Spleen (tissue), 13 donors: ENCODE data around the gene CHIC1. TPM values are rescaled to one million over a fixed set of nuclear protein-coding genes. Genes with fewer than 3 reads are reported as not detected.
"Not testable (repeated sequence)": the region's sequence is repeated elsewhere in the genome, so short reads cannot be mapped to it uniquely, and the experiment has no call there.

Experiments
- DNase-seq: peaks from one replicate; pipeline ENCODE4 v3.0.0-alpha.2; 2020
- H3K27ac ChIP-seq, 8 donors: fragments of 200-600 bp; sonication (generic) in 7 of 8; 1 replicate in 4 of 8; 2 replicates in 4 of 8; pipeline versions ENCODE4 v1.5.0 to v1.8.0; 2016 to 2021; ENCODE audit warnings: inconsistent platforms in 4 of 8, mild to moderate bottlenecking in 4 of 8, moderate library complexity in 1 of 8
- H3K27me3 ChIP-seq, 7 donors: fragments of 200-600 bp; sonication (generic) in 6 of 7; replicated peaks in 1 of 7; 1 replicate in 4 of 7; 2 replicates in 3 of 7; pipeline versions ENCODE4 v1.5.0 to v1.8.0; 2016 to 2021; ENCODE audit warnings: inconsistent platforms in 3 of 7, mild to moderate bottlenecking in 1 of 7
- H3K36me3 ChIP-seq, 6 donors: fragments of 200-600 bp; sonication (generic) in 5 of 6; 1 replicate in 4 of 6; 2 replicates in 2 of 6; pipeline versions ENCODE4 v1.5.0 to v1.8.0; 2016 to 2021; ENCODE audit warnings: inconsistent platforms in 2 of 6
- H3K4me1 ChIP-seq, 6 donors: fragments of 200-600 bp; sonication (generic) in 5 of 6; 1 replicate in 3 of 6; 2 replicates in 3 of 6; pipeline versions ENCODE4 v1.5.0 to v1.8.0; 2016 to 2021; ENCODE audit warnings: inconsistent platforms in 3 of 6
- H3K4me3 ChIP-seq, 8 donors: fragments of 200-600 bp; sonication (generic) in 7 of 8; 1 replicate in 4 of 8; 2 replicates in 4 of 8; pipeline versions ENCODE4 v1.5.0 to v1.8.0; 2016 to 2021; ENCODE audit warnings: inconsistent platforms in 4 of 8, mild to moderate bottlenecking in 4 of 8, moderate library complexity in 2 of 8
- H3K9me3 ChIP-seq, 8 donors: fragments of 200-600 bp; sonication (generic) in 7 of 8; 1 replicate in 4 of 8; 2 replicates in 4 of 8; pipeline versions ENCODE4 v1.5.0 to v1.8.0; 2016 to 2021; ENCODE audit warnings: inconsistent platforms in 4 of 8
- CTCF ChIP-seq, 11 experiments: fragments of 200-600 bp in 7 of 11; fragments of 450-650 bp in 4 of 11; sonication (generic) in 4 of 11; IDR thresholded peaks in 8 of 11; conservative IDR thresholded peaks in 3 of 11; 1 replicate in 7 of 11; 2 replicates in 4 of 11; pipeline versions ENCODE4 v1.4.0 to v1.8.0; 2016 to 2021; ENCODE audit warnings: antibody characterized with exemption in 11 of 11, inconsistent platforms in 4 of 11, mild to moderate bottlenecking in 1 of 11
- POLR2A ChIP-seq, 3 donors: fragments of 450-650 bp; IDR thresholded peaks; one replicate each; pipeline ENCODE4 v1.5.1; 2017; ENCODE audit warnings: antibody characterized with exemption in 3 of 3, mild to moderate bottlenecking in 1 of 3
- POLR2AphosphoS5 ChIP-seq, 3 donors: sonication (generic); formaldehyde crosslinking; IDR thresholded peaks; one replicate each; pipeline ENCODE4 v1.5.1; 2017; ENCODE audit warnings: antibody characterized with exemption in 3 of 3
- WGBS, 5 donors: extraction: QIAGEN DNeasy Blood & Tissue Kit in 3 of 5; methylation state at CpG; one replicate each; pipeline versions ENCODE4 v1.1.5 to v1.1.7; 2013 to 2018; 5-methylcytosine and 5-hydroxymethylcytosine counted together
- intact Hi-C: fragments of 100-400 bp; cut with DNase I; formaldehyde crosslinking; loops from one replicate; pipeline ENCODE4 v1.15.0; 2023; ENCODE audit warnings: low total_unique reads
- long read RNA-seq, 2 donors: transcript quantifications; one replicate each; lab custom pipeline, GENCODE V29; 2026
- polyA plus RNA-seq, 3 donors: library from polyadenylated mRNA; stranded (reverse); fragments of 200-250 nt; gene quantifications; one replicate each; pipeline ENCODE4 v1.2.1, GENCODE V29; 2013
- total RNA-seq, 7 donors: library from RNA; depleted of rRNA in 3 of 7; stranded (reverse); fragments of >200 nt in 3 of 7; fragmentation: NEBNext Ultra II Directional in 4 of 7; extraction: Animal tissue kit (Norgen Biotek cat#: 25700) in 4 of 7; gene quantifications; one replicate each; pipeline versions ENCODE4 v1.1.0 to v1.2.1, GENCODE V29; 2016 to 2021
- donor health status: healthy with polysubstance abuse.
- donor health status: DM: no; HTN: no; CAD: no; lungs with moderate emphysema.
- donor health status: DM: no; HTN: no; CAD: no.
- donor health status: Bipolar disorder and iron deficiency.
- donor health status: healthy.
- donor health status: DM: no; HTN: no; CAD: no.
- donor health status: DM: yes; HTN: yes; CAD: no.

Gene CHIC1
- total RNA-seq, result 10 to 100 TPM; 10.3 to 15.7 (median 12.6) TPM
- polyA plus RNA-seq, result 1 to 10 TPM; 2.4 to 3.5 (median 2.8) TPM
- long read RNA-seq, donor 1, result 0 reads
- long read RNA-seq, donor 2, full-length matches to known transcripts, result 1 of 1 reads
- long read RNA-seq, donor 2, partial matches to known transcripts, result 0 of 1 reads
- long read RNA-seq, donor 2, other reads (novel, unspliced or antisense), result 0 of 1 reads

DNA sequence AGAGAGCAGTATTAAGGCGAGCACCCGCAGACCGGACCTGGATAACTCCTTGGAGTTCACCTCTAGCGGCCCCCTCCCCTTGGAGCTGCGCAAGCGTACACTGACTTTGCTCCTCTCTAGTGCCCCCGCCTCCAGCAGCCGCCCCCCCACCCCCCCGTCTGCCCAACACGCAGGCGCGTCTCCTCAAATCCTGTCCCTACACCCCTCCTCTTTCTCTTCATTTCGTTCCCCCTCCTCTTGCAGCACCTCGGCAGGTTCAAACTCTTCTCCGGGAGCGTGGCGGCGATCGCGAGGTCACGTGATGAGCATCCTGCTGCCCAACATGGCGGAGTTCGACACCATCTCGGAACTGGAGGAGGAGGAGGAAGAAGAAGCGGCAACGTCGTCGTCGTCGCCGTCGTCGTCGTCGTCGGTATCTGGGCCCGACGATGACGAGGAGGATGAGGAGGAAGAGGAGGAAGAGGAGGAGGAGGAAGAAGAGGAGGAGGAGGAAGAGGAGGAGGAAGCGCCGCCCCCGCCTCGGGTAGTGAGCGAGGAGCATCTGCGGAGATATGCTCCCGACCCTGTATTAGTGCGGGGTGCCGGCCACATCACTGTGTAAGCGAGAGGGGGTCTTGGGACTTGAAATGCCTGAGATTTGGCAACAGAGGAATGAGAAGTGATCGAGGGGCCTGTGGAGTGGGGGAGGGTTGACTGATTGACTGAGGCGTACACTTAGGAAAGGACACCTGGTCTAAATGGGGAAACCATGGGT lies at the start of gene CHIC1:
Gene CHIC1 (plus strand): TSS at position 214 of the 754 bp plus-strand sequence. CDS start 88 bp downstream, at position 302.
- DNase-seq, result peak; percentile 88
- no peak for TF ChIP-seq POLR2A (IDR thresholded peaks at IDR 0.05)
- TF ChIP-seq POLR2AphosphoS5 (IDR thresholded peaks at IDR 0.05), result peak; percentile 62 to 79 (median 65)
- H3K27ac ChIP-seq, result peak within 1 kb of the TSS; percentile 64 to 89 (median 84)
- intact Hi-C loops, result no loop called here
- 0 to 35% (median 1%) methylated on average over 42 to 51 of the region's 51 CpGs for WGBS, 5 donors
- H3K36me3 ChIP-seq, result no peaks in the 10 kb centered on the region
- no peaks in the 10 kb centered on the region for H3K9me3 ChIP-seq
- H3K4me3 ChIP-seq, result peak within 1 kb of the TSS; percentile 42 to 78 (median 50)
- no peaks in the 10 kb centered on the region for H3K27me3 ChIP-seq
- H3K4me1 ChIP-seq, result peaks cover 0 to 18% (median 4%) of the 10 kb centered on the region in 6 donors

- H3K36me3 ChIP-seq, H3K27me3 ChIP-seq, intact Hi-C loops, H3K27ac ChIP-seq, DNase-seq, H3K4me1 ChIP-seq, H3K4me3 ChIP-seq: not testable (repeated sequence)
- WGBS, 5 donors, result 44 to 85% (median 59%) methylated on average over 2 of the region's 2 CpGs
- peaks cover 0 to 18% (median 2%) of the 10 kb centered on the region in 8 donors for H3K9me3 ChIP-seq
Measured at GRCh38 chrX:73522823-73523222, 40.2 kb upstream of the CHIC1 start.

- no peak overlapping the region for H3K27ac ChIP-seq
- no peaks in the 10 kb centered on the region for H3K4me1 ChIP-seq
- no peak for TF ChIP-seq CTCF (IDR thresholded peaks at IDR 0.05 in 8 of 11, conservative IDR thresholded peaks at IDR 0.05 in 3 of 11)
- TF ChIP-seq POLR2A (IDR thresholded peaks at IDR 0.05), result no peak
- TF ChIP-seq POLR2AphosphoS5 (IDR thresholded peaks at IDR 0.05), result no peak
- H3K27me3 ChIP-seq, result no peaks in the 10 kb centered on the region
- DNase-seq, result no peak
- 80 to 93% (median 83%) methylated on average over 8 of the region's 8 CpGs for WGBS, 5 donors
- H3K36me3 ChIP-seq, result no peaks in the 10 kb centered on the region
- intact Hi-C loops, result no loop called here
- H3K9me3 ChIP-seq, result peaks cover 0 to 18% (median 2%) of the 10 kb centered on the region in 8 donors
- H3K4me3 ChIP-seq, result no peak overlapping the region
Measured at GRCh38 chrX:73524906-73525305, 38.1 kb upstream of the CHIC1 start.

DNA sequence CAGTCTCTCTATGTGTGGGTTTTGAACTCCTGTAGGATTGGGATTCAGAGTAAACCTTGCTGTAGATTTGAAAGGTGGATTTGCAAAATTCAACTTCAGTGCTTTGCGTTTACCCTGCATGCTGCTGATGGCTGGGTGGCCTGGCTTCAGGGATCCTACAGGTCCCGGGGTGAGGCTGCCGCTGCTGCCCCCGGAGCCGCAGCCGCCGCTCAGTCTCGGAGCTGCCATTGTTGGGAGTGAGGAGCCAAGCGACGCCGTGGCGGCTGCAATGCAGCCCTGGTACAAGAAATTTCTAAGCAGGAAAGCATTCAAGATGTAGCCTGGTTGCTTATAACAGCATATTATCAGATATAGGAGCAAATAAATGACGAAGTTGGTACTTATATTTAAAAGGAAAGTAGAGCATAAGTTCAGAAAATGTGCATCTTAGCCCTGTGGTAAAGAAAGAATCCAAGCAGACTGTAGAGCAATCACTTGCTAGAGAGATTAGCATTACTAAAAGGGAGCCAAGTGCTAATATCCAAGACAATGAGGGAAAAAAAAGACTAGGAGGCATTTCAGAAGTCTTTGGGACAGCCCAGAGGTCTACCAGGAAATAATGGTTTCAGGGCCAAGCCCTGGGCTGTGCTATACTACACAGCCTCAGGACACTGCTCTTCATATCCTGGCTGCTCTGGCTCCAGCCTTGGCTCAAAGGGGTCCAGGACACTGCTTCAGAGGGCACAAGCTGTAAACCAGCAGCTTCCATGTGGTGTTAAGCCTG lies 36.9 kb upstream of the CHIC1 start:
- Histone ChIP-seq H3K27me3 (no peaks in the 10 kb centered on the region), H3K9me3 (peaks cover 0 to 22% (median 3%) of the 10 kb centered on the region in 8 donors), H3K27ac (no peak overlapping the region), H3K36me3 (no peaks in the 10 kb centered on the region), H3K4me1 (no peaks in the 10 kb centered on the region), H3K4me3 (no peak overlapping the region)
- TF ChIP-seq CTCF (IDR thresholded peaks at IDR 0.05 in 8 of 11, conservative IDR thresholded peaks at IDR 0.05 in 3 of 11), result no peak
- no peak for TF ChIP-seq POLR2A (IDR thresholded peaks at IDR 0.05)
- no peak for TF ChIP-seq POLR2AphosphoS5 (IDR thresholded peaks at IDR 0.05)
- intact Hi-C loops, result no loop called here
- WGBS, 5 donors, result 8 to 53% (median 41%) methylated on average over 2 to 13 of the region's 13 CpGs
- no peak for DNase-seq

- WGBS, 5 donors, result 82 to 95% (median 91%) methylated on average over 4 of the region's 4 CpGs
- H3K4me3 ChIP-seq, H3K27ac ChIP-seq, DNase-seq, H3K27me3 ChIP-seq, H3K4me1 ChIP-seq, H3K36me3 ChIP-seq, intact Hi-C loops: not testable (repeated sequence)
- H3K9me3 ChIP-seq, result peaks cover 0 to 24% (median 12%) of the 10 kb centered on the region in 8 donors
Measured at GRCh38 chrX:73531655-73532054, 31.3 kb upstream of the CHIC1 start.
